GM18502 (cell line): ENCODE measurements around the gene EVPL.

ENCODE experiments used
- ATAC-seq: cut with Tn5 transposase; IDR thresholded peaks from one replicate; pipeline ENCODE4 v1.9.1; 2021; ENCODE audit warnings: mild to moderate bottlenecking; ENCODE audit not compliant: unreplicated experiment, poor library complexity

Gene EVPL

DNA sequence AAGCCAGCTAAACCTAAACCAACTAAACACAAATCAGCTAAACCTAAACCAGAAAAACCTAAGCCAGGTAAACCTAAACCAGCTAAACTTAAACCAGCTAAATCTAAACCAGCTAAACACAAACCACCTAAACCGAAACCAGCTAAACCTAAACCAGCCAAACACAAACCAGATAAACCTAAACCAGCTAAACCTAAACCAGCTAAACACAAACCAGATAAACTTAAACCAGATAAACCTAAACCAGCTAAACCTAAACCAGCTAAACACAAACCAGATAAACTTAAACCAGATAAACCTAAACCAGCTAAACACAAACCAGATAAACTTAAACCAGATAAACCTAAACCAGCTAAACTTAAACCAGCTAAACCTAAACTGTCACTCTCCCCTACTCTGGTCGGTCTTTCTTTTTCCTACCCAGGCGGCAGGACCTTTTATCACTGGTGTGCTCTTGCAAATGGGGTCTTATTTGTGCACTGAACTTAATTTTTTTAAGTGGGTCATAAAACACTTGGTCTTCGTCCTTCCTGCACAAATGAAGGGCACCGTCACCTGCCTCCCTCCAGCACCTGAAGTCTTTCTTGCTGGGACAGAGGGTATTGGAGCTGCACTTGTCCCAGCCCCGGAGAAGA is 7.2 kb downstream of the EVPL start:
- no peak for ATAC-seq

DNA sequence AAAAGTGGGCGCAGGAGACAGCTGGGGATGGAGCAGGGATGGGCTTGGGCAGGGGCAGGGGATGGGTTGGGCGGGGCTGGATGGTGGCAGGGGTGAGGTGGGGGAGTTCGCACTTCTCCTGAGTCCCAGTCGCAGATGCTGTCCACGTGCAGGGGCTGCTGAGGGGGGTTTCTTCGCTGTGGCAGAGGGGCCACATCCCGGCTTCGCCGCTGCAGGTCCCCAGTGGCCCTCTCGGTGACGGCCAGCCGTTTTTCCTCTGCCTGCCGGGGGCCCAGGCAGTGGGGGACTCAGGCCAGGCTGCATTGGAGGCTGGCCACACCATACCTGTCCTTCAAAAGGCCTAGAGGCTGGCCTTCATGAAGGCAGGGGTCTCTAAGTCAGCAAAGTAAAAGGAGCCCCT is 8.3 kb downstream of the EVPL start:
- no peak for ATAC-seq

DNA sequence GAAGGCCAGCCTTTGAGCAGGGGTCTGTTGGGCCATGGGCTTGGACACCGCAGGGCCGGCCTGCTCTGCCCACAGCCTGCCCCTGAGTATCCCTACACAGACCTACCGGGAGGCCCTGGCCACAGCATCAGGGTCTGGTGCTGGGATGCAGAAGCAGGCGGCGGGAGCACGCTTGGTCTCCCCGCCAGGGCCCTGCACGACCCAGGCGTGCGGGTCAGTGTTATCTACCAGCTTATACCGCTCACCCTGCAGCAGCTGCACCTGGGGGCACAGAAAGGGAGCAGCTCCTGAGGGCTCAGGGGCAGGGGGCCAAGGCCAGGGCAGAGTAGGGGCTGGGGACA is 8.8 kb downstream of the EVPL start:
- ATAC-seq, result no peak

DNA sequence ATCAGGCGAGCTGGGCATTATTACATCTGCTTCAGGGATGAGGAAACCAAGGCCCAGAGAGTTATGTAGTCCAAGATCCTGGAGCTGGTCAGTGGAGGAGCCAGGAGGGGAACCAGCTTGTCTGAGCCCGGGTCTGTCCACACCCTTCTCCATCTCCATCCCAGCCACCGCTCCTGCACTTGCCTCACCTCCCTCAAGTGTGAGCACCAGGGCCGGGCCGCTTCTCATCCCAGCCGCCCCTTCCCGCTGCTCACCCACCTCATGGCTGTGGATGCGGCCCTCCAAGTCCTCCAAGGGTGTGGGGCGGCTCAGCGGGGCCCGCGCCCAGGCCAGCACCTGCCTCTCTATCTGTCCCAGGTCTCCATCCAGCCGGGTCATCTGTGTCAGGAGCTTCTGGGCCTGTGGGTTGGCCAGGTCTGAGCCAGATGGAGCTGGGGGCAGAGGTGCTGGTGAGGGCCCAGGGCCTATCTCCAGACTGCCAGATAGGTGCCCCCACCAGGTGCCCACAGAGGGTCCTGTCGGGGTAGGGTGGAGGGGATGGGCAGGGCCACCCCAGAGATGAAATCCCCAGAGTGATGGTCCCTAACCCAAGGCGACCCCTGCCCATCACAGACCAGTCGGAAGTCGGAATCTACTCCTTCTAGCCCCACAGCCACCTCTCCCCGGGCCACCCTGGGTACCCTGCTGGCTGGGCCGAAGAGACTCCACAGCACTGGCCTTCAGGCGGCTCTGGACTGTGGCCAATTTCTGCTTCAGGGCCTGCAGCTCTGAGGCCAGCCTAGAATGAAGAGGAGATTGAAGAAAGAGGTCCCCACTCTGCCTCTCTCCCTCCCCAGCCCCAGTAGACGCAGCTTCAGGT is 9.4 kb downstream of the EVPL start:
- ATAC-seq, result no peak

DNA sequence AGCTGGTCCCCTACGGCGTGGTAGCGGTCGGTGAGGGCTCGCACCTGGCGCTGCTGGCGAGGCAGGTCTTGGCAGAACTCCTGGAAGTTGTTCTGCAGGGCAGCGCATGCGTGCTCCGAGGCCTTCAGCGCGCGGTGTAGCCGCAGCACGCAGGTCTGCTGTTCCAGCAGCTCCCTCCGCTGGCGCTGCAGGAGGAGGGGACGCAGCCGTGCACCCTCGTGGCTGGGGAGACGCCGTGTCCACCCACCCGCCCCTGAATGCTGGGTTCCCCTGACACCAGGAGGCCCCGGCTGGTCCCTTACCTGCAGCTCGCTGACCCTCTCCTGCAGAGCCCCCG is 12.2 kb downstream of the EVPL start:
- ATAC-seq, result no peak

DNA sequence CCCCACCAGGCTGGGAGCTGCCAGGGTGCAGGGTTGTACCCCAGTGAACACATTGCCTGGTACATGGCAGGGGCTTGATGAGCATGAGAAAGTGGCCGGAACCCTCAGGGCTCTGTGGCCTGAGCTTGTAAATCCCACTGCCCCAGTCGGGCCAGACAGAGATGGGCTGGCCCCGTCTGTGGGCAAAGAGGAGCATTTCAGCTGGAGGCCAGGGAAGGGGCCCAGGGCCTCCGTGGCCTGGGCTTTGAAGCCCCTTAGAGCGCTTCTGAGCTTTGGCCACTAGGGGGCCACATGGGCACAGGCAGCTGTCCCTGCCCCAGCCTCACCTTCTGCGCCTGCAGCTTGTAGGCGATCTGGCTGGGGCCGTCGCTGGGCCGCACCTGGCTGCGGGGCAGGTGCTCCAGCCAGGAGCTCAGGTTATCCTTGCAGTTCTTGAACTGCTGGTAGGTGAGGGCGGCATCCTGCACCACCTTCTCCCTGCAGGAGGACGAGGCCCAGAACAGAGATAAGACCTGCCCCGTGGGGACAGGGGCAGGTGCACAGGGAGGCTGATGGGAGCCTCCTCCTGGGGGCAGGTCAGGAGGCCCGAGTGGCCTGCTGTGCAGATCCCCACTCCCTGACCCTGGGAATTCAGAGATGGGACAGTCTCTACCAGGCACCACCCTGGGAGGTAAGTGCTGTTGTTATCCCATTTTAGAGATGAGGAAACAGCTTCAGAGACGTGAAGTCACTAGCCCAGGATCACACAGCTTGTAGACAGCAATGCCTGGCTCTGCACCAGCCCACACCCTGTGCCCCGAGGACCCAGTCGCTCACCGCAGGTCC is 12.8 kb downstream of the EVPL start:
- peak; percentile 57 for ATAC-seq

DNA sequence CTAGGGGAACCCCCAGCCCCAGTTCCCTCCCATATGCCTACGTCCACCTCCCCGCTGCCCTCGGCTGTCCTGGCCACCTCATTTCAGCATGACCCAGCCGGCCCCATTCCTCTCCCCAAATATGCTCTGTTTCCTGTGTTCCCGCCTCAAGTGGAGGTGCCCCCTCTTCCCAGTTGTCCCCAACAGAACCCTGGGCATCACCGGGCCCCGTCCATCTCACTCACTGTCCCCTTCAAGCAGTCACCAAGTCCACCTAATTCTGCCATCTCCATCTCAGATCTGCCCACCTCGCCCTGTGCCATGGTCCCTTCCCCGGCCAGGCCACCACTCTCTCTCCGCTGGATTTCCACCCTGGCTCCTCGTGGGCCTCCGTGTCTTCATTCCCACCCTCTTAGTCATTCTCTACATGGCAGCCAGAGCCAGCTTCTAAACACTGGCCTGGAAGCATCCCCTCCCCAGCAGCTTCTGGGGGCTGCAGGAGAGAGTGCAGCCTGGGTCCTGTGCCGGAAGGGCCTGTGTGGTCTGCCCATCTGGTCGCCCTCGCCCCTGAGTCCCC is 13.7 kb downstream of the EVPL start:
- ATAC-seq, result no peak

DNA sequence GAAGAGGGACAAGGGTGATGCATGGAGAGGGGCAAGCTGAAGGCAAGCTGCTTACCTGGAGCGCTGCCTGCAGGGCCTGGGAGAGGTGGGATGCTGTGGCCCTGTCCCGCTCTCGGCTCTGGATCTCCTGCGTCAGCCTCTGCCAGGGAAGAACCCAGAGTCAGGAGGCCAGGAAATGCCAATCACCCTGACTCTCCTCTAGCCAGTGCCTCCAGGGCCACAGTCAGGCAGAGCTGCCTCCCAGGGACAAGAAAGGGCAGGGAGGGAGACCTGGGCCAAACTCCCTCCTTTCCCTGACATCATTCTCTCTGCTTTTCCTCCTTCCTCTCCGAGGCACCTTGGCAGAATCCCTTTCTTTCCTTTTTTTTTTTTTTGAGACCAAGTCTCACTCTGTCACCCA is 15.2 kb downstream of the EVPL start:
- no peak for ATAC-seq

DNA sequence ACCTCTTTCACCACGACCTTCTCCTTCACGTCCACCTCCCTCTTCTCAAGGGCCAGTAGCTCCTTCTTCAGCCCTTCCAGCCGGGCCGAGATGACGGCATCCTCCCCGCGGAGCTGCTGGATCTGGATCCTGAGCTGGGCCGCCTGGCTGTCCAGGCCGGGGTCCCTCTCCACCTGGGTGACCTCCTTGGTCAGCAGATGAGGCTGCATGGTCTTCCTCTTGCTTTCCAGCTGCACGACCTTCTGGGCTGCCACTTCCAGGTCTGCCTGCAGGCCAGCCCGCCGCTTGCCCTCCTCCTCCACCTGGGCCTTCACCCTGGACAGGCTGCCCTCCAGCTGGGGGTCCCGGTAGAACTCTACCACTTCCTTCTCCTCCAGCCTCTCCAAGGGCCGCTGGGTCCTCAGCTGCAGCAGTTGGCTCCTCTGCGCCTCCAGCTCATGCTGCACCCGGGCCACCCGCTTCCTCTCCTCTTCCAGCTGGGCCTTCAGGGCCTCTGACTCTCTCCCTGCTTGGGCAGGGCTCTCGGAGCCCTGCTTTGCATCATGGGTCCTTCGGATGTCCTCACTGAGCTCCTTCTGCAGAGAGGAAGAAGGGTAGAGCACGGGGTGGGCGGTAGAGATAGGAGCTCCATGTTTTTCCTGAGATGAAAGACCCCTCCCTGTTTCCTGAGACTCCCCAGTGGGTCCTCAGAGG is 17.0 kb downstream of the EVPL start:
- no peak for ATAC-seq

DNA sequence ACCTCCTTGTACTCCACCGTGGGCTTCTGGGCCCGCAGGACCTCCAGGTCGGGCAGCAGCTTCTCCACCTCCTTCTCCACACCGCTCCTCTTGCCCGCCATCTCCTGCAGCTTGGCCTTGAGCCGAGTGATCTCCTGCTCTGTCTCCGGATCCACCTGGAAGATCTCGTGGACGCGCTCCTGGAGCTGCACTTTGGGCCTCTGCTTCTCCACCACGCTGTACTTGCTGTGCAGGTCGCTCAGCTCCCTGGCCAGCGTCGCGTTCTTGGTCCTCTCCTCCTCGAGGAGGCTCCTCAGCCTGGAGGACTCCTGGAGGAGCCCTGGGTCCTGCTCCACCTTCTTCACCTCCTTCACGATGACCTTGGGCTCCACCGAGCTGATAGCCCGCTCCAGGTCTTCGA is 17.7 kb downstream of the EVPL start:
- no peak for ATAC-seq

DNA sequence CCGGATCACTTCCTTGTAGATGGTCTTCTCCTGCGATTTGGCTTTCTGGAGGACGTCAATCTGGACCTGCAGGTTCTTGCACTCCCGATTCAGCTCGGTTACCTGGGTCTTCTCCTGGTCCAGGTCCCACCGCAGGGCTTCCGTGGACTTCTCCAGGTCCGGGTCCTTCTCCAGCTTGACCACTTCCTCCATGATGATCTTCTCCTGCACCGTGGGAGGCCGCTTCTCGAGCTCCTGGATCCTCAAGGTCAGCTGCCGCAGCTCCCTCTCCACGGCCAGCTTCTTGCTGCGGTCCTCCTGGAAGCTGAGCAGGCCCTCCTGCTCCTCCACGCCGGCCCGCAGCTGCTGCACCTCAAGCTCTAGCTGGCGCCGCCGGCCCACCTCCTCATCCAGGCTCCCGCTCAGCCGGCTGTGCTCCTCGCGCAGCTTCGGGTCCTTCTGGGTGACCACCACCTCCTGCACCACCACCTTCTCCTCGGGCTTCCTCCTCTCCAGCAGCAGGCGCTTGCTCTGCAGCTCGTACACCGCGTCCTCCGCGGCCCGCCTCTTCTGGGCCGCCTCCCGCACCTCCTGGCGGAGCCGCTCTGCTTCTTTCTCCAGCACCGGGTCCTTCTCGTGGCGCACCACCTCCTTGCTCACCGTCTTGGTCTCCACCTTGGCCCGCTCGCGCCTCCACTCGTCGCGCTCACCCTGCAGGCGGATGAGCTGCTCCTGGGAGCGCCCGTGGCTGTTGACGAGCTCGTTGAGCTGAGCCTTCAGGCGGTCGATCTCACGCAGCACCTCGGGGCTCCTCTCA is 18.3 kb downstream of the EVPL start:
- ATAC-seq, result no peak

DNA sequence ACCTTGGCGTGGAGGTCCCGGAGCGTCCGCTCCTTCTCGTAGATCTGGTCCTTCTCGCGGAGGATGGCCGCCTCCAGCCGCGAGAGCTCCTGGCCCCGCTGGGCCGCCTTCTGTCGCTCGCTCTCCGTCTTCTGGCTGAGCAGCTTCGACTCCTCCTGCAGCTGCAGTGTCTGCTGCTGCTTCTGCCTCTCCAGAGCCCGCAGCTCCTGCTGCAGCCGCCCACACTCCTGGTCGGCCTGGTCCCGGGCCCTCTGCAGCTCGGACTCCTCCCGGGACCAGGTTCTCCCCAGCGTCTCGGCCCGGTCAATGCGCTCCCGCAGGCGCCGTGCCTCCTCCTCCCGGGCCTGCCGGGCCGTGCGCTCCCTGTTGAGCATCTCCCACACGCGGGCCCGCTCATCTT is 18.9 kb downstream of the EVPL start:
- ATAC-seq, result no peak

DNA sequence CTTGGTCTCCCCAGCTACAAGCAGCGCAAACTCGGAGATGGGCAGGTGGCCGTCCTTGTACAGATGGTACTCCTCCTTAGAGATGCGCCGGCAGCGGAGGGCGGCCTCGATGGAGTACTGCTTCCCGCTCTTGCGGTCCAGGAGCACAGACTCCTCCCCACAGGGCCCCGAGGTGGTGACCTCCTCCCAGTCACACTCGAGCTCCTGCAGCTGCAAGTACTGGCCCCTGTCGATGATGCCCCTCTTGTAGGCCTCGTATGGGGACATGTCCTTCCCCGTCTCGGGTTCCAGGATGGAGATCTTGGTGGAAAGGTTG is 19.3 kb downstream of the EVPL start:
- ATAC-seq, result no peak

DNA sequence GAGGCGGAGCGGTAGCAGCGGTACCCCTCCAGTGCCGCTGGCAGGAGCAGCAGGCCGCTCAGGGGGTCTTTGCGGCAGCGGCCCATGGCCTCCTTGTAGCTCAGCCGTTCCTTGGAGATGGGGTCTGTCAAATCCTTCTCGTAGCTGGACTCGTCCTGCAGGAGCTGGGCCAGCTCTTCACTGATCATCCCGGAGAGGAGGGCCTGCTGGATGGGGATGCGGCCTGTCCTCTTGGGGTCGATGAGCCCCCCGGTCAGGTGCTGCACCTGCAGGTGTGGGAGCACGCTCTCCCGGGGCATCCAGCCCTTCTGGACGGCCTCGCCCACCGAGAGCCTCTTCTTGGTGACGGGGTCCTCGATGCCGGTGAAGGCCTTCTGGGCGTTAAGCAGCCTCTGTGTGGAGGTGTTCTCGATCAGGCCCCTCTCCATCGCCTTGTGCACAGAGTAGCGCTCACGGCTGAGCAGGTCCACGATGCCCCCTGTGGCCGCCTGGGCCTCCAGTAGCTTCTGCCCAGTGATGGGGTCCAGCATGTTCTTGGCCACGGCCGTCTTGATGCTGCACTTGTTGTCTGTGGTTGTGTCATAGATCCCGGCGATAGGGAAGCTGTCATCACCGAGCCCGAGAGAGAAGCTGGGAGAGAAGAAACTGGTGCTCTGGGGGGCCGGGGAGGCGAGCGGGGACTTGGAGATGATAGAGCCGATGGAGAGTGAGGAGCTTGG is 19.8 kb downstream of the EVPL start:
- no peak for ATAC-seq

DNA sequence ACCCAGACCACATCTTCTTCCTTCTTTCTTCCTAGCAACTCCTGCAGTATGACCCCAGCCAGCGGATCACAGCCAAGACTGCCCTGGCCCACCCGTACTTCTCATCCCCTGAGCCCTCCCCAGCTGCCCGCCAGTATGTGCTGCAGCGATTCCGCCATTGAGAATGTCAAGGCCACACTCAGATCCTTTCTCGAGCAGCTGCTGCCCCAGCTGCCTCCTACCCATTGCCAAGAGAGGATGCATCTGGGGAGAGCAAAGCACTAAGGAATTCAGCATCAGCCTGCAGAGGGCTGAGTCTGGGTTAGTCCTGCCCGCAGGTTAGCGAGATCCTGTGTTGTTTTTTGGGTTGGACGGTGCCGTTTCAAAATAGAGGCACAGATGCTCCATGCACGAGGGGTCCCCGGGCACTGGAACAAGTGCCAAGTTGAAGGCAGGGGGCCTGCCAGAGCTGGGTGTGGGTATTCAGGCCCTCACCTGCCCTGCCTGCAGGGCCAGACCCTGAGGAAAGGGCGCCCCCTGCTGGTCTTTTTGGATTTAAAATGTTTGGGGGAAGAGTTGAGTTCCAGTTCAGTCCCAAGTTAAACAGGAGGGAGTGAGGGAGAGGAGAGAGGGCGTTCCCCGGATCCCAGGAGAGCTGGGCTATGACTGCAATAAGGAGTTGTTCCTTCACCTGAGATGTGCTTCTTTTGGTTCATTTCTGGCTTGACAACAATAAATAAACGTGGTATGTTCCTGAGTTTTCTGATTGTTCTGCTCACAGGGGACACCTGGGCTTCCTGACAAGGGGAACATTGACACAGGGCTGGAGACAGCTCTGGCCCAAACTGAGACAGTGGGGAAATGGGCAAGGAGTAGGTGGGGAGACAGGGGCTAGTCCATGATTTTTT is 21.6 kb downstream of the EVPL start:
- ATAC-seq, result no peak

DNA sequence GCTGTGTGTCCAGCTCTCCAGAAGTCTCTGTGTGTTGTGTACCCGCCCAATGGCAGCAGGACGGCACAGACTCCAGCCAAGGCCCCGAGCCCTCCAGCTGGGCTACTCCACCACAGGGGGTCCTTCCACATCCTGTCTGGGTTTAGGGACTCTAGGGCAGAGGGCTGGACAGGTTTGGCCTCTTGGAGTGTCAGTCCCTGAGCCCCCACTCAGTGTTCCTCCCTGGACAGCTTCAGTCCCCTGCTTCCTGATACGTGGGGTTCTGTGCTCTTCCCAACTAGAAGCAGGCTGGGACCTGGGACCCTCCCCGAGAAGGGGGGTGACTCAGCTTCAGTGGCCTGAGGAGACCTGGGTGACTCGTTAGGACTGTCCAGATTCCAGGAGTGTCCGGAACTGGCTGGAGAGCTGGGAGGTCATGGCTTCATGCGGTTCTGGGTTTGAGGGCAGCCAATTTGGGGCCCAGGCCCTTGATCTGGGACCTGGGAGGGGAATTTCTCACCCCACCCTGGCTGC is 22.3 kb downstream of the EVPL start:
- no peak for ATAC-seq

DNA sequence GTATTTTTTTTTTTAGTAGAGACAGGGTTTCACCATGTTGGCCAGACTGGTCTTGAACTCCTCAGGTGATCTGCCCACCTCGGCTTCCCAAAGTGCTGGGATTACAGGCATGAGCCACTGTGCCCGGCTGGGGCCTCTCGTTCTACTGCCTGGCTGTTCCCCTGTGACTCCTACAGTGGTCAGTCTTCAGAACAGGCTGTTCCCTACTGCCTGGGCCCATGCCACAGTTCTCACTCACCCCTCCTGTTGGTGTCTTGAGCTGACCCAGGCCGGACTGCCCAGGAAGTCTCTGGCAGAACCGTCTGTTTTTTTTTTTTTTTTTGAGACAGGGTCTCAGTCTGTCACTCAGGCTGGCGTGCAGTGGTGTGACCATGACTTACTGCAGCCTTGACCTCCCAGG is 23.2 kb downstream of the EVPL start:
- ATAC-seq, result no peak

DNA sequence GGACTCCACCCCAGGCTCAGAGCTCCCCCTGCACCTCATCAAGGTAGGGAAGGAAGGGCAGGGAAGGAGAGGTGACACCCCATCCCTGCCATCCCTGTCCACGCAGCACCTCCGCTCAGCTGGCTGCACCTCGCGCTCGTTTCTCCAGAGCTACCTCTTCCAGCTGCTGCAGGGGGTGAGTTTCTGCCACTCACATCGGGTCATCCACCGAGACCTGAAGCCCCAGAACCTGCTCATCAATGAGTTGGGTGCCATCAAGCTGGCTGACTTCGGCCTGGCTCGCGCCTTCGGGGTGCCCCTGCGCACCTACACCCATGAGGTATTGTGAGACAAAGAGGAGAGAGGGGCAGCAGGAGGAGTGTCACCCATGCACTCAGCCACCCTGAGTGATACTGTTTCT is 25.0 kb downstream of the EVPL start:
- ATAC-seq, result no peak
